ENCODE data around the gene PIGQ. TPM values are rescaled to one million over a fixed set of nuclear protein-coding genes. Genes with fewer than 3 reads are reported as not detected.
"Not testable (repeated sequence)": the region's sequence is repeated elsewhere in the genome, so short reads cannot be mapped to it uniquely, and the experiment has no call there.

Gene PIGQ
- total RNA-seq, 1 experiment from 2014 or later: 72.5 TPM

DNA sequence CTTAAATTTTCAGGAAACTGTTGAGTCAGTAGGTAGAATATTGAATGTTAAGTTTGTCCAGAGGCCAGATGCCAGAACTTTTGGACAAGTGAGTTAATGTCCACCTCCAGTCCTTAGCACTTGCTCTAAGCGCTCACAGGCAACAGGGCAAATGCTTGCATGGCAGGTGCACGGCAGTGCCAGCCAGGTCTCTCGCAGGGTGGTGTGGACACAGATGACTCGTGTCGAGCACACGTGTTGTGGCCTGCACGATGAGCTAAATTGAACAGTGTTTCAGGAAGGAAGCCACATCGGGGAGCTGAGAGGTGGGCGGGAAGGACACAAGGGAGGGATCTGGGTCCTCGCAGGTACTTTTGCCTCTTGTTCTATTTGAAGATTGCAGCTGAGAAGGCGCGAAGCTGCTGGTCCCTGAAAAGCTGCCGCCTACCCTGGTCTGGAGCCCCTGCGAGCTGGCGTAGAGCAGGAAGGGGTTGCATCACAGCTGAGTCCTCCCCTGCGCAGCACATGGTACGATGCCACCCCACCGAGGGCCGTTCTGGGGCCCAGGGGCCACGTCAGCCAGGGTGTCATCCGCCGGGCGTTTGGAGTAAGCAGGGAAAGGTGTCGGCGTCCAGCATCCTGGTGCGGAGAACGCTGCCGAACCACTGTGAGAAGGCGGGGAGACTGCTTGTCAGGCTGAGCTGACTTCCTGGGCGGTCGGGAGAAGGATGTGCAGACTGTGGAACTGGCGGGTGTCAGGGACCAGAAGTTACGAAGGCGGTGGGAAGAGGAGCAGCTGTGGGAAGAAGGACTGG, 26.4 kb downstream of the PIGQ start:
- ChIA-PET POLR2A (ENCODE audit: unreplicated experiment) (no interaction called here), CTCF (no interaction called here)
- Histone ChIP-seq H3K27me3 (ENCODE audit: insufficient read depth, low read depth) (no peaks in the 10 kb centered on the region), H4K20me1 (ENCODE audit: insufficient read depth) (peaks cover 45% of the 10 kb centered on the region), H3F3A (ENCODE audit: insufficient read depth, low read depth) (peaks cover 37% of the 10 kb centered on the region), H3K27ac (no peak overlapping the region), H3K4me3 (no peak overlapping the region), H3K36me3 (ENCODE audit: low read depth) (no peaks in the 10 kb centered on the region), H3K9me2 (ENCODE audit: insufficient read depth) (no peaks in the 10 kb centered on the region), H3K79me2 (ENCODE audit: low read depth) (peaks cover 50% of the 10 kb centered on the region), H3K4me2 (no peak overlapping the region), H3K9me3 (ENCODE audit: insufficient read depth, low read depth) (no peaks in the 10 kb centered on the region), H3K4me1 (replicated peaks; ENCODE audit: insufficient read depth) (peaks cover 34% of the 10 kb centered on the region), H2AFZ (no peak overlapping the region)
- intact Hi-C loops (cut with micrococcal nuclease; ENCODE audit: unreplicated experiment): no loop called here
- DNase-seq: no peak
- BruUV-seq (replicated peaks): no TSS peak
- no peak for TF ChIP-seq CTCF (conservative IDR thresholded peaks at IDR 0.05)
- TF ChIP-seq EZH2 (IDR thresholded peaks at IDR 0.05; ENCODE audit: low read depth): no peak

DNA sequence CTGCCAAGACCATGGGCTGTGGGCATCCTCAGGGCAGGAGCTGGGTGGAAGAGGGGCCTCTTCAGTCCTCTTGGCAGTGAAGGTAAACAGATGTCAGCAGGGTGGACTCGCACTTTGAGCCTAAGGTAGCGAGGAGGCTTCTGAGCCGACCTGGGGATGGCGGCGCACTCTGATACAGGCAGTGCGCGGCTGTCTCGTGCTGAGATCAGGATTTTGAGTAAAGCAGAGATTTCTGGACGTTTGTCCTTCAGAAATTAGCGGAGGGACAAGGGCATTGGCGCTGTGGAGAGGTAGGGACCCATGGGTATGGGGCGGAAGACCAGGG, 26.9 kb downstream of the PIGQ start:
- H3K9me2 ChIP-seq (ENCODE audit: insufficient read depth): no peaks in the 10 kb centered on the region
- no peaks in the 10 kb centered on the region for H3K9me3 ChIP-seq (ENCODE audit: insufficient read depth, low read depth)
- TF ChIP-seq EZH2 (IDR thresholded peaks at IDR 0.05; ENCODE audit: low read depth) (no peak), CTCF (conservative IDR thresholded peaks at IDR 0.05) (no peak)
- no peak overlapping the region for H2AFZ ChIP-seq
- POLR2A ChIA-PET (ENCODE audit: unreplicated experiment): no interaction called here
- no peak overlapping the region for H3K4me2 ChIP-seq
- no peaks in the 10 kb centered on the region for H3K27me3 ChIP-seq (ENCODE audit: insufficient read depth, low read depth)
- BruUV-seq (replicated peaks): no TSS peak
- peaks cover 44% of the 10 kb centered on the region for H4K20me1 ChIP-seq (ENCODE audit: insufficient read depth)
- peaks cover 33% of the 10 kb centered on the region for H3F3A ChIP-seq (ENCODE audit: insufficient read depth, low read depth)
- intact Hi-C loops (cut with micrococcal nuclease; ENCODE audit: unreplicated experiment): no loop called here
- H3K4me3 ChIP-seq: no peak overlapping the region
- H3K79me2 ChIP-seq (ENCODE audit: low read depth): peaks cover 47% of the 10 kb centered on the region
- peaks cover 28% of the 10 kb centered on the region for H3K4me1 ChIP-seq (replicated peaks; ENCODE audit: insufficient read depth)
- H3K27ac ChIP-seq: no peak overlapping the region
- H3K36me3 ChIP-seq (ENCODE audit: low read depth): no peaks in the 10 kb centered on the region
- CTCF ChIA-PET: no interaction called here
- DNase-seq: no peak

- H3K4me3 ChIP-seq; POLR2A ChIA-PET (ENCODE audit: unreplicated experiment); H3K9me2 ChIP-seq (ENCODE audit: insufficient read depth); H3K9me3 ChIP-seq (ENCODE audit: insufficient read depth, low read depth); DNase-seq; H3K36me3 ChIP-seq (ENCODE audit: low read depth); H2AFZ ChIP-seq; CTCF ChIA-PET; H3K4me2 ChIP-seq; H3K27ac ChIP-seq; BruUV-seq (replicated peaks); H3K27me3 ChIP-seq (ENCODE audit: insufficient read depth, low read depth); intact Hi-C loops (cut with micrococcal nuclease; ENCODE audit: unreplicated experiment): not testable (repeated sequence)
- Histone ChIP-seq H4K20me1 (ENCODE audit: insufficient read depth) (peaks cover 37% of the 10 kb centered on the region), H3K4me1 (replicated peaks; ENCODE audit: insufficient read depth) (peaks cover 19% of the 10 kb centered on the region), H3K79me2 (ENCODE audit: low read depth) (peaks cover 43% of the 10 kb centered on the region), H3F3A (ENCODE audit: insufficient read depth, low read depth) (peaks cover 23% of the 10 kb centered on the region)
Measured at GRCh38 chr16:597655-598054, 27.9 kb downstream of the PIGQ start.

Measured in PC-9 (cell line).